ENCODE results near the gene ZNF333. TPM values are rescaled to one million over a fixed set of nuclear protein-coding genes. Genes with fewer than 3 reads are reported as not detected.

ZNF333 gene
- total and polyA plus RNA-seq, 7 experiments from 2014 or later, result 9.1 to 56.3 (median 22.4) TPM

GRCh38 chr19:14733574-14733973, 43.7 kb downstream of the ZNF333 start:
- H3K4me3 ChIP-seq (ENCODE audit: low read length), result no peak overlapping the region
- peaks cover 6 to 33% (median 21%) of the 10 kb centered on the region in 11 donors for H3K9me3 Mint-ChIP-seq
- no peak overlapping the region for H3K4me3 Mint-ChIP-seq
- H3K36me3 Mint-ChIP-seq, result peaks cover 0 to 18% (median 6%) of the 10 kb centered on the region in 5 donors
- no peak overlapping the region for H3K27ac Mint-ChIP-seq
- H3K9me3 ChIP-seq (ENCODE audit: control insufficient read depth in 2 of 3, low read length in 3 of 3), result peaks cover 0 to 15% (median 0%) of the 10 kb centered on the region in 3 experiments
- ChIA-PET CTCF (interaction anchor here (0.6 kb wide), 1 partner anchor 17 kb away, joined by 3 read pairs; no protein-coding TSS in a partner anchor), POLR2A (no interaction called here)
- no peak overlapping the region for H3K27ac ChIP-seq (ENCODE audit: low read depth, low read length)
- no peaks in the 10 kb centered on the region for H3K4me1 ChIP-seq (ENCODE audit: control insufficient read depth in 2 of 2, insufficient read depth in 2 of 2, low read length in 2 of 2)
- peaks cover 0 to 15% (median 6%) of the 10 kb centered on the region in 5 donors for H3K27me3 Mint-ChIP-seq
- DNase-seq (no peak), ATAC-seq (no peak)
- H3K4me1 Mint-ChIP-seq, result no peaks in the 10 kb centered on the region
- no peaks in the 10 kb centered on the region for H3K36me3 ChIP-seq (ENCODE audit: control insufficient read depth in 2 of 3, insufficient read depth in 3 of 3, low read length in 3 of 3)
- intact Hi-C loops (cut with micrococcal nuclease), result no loop called here
- H3K27me3 ChIP-seq (ENCODE audit: control insufficient read depth in 2 of 2, insufficient read depth in 2 of 2, low read length in 2 of 2), result no peaks in the 10 kb centered on the region

GRCh38 chr19:14735915-14736314, 46.1 kb downstream of the ZNF333 start:
- H3K36me3 ChIP-seq (ENCODE audit: control insufficient read depth in 2 of 3, insufficient read depth in 3 of 3, low read length in 3 of 3), result no peaks in the 10 kb centered on the region
- Mint-ChIP-seq H3K36me3 (peaks cover 0 to 9% (median 3%) of the 10 kb centered on the region in 5 donors), H3K27ac (no peak overlapping the region), H3K27me3 (peaks cover 0 to 10% (median 6%) of the 10 kb centered on the region in 5 donors), H3K4me1 (no peaks in the 10 kb centered on the region), H3K9me3 (peaks cover 0 to 15% (median 4%) of the 10 kb centered on the region in 11 donors), H3K4me3 (no peak overlapping the region)
- ChIA-PET POLR2A (no interaction called here), CTCF (no interaction called here)
- DNase-seq, result no peak
- intact Hi-C loops (cut with micrococcal nuclease), result no loop called here
- no peak overlapping the region for H3K27ac ChIP-seq (ENCODE audit: low read depth, low read length)
- H3K27me3 ChIP-seq (ENCODE audit: control insufficient read depth in 2 of 2, insufficient read depth in 2 of 2, low read length in 2 of 2), result no peaks in the 10 kb centered on the region
- peaks cover 0 to 2% (median 0%) of the 10 kb centered on the region in 3 experiments for H3K9me3 ChIP-seq (ENCODE audit: control insufficient read depth in 2 of 3, low read length in 3 of 3)
- ATAC-seq, result no peak
- no peak overlapping the region for H3K4me3 ChIP-seq (ENCODE audit: low read length)
- H3K4me1 ChIP-seq (ENCODE audit: control insufficient read depth in 2 of 2, insufficient read depth in 2 of 2, low read length in 2 of 2), result no peaks in the 10 kb centered on the region

DNA sequence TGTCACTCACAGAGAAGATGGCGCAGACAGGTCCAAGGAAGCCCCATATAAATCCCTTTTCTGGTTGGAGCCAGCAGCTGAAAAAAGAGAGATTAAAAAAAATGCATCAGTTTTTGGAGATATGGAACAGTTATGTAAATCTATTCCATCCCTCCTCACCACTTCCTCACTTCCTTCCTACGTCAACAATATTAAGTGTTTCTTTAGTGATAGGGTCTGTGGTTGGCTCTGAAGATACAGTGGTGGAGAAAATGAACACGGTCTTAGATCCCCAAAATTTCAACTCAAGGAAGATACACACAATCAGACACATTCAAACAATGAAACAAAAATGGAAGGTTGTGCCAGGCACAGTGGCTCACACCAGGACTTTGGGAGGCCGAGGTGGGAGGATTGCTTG, 57.0 kb downstream of the ZNF333 start:
- H3K4me3 ChIP-seq (ENCODE audit: low read length), result no peak overlapping the region
- Mint-ChIP-seq H3K9me3 (peaks cover 0 to 5% (median 0%) of the 10 kb centered on the region in 11 donors), H3K36me3 (peaks cover 0 to 6% (median 0%) of the 10 kb centered on the region in 5 donors), H3K27me3 (no peaks in the 10 kb centered on the region), H3K4me1 (peaks cover 0 to 2% (median 0%) of the 10 kb centered on the region in 7 donors), H3K4me3 (no peak overlapping the region), H3K27ac (no peak overlapping the region)
- DNase-seq (no peak), ATAC-seq (no peak)
- no peaks in the 10 kb centered on the region for H3K4me1 ChIP-seq (ENCODE audit: control insufficient read depth in 2 of 2, insufficient read depth in 2 of 2, low read length in 2 of 2)
- H3K9me3 ChIP-seq (ENCODE audit: control insufficient read depth in 2 of 3, low read length in 3 of 3), result no peaks in the 10 kb centered on the region
- no peak overlapping the region for H3K27ac ChIP-seq (ENCODE audit: low read depth, low read length)
- H3K36me3 ChIP-seq (ENCODE audit: control insufficient read depth in 2 of 3, insufficient read depth in 3 of 3, low read length in 3 of 3), result no peaks in the 10 kb centered on the region
- CTCF ChIA-PET, result no interaction called here
- POLR2A ChIA-PET, result no interaction called here
- no peaks in the 10 kb centered on the region for H3K27me3 ChIP-seq (ENCODE audit: control insufficient read depth in 2 of 2, insufficient read depth in 2 of 2, low read length in 2 of 2)
- intact Hi-C loops (cut with micrococcal nuclease), result no loop called here

DNA sequence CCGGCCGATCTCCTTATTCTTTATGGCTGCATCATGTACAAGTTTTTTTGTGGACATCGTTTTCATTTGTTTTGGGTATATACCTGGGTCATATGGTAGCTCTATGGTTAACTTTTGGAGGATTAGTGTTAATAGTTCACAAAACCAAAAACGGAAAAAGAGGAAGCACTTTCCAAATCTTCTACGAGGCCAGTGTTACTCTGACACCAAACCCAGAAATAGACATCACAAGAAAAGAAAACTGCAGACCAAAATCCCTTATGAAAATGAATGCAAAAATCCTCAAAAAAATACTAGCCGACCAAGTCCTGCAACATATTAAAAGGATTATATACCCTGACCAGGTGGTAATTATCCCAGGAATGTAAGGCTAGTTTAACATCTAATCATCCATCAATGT, 58.8 kb downstream of the ZNF333 start:
- ChIA-PET CTCF (no interaction called here), POLR2A (no interaction called here)
- H3K36me3 ChIP-seq (ENCODE audit: control insufficient read depth in 2 of 3, insufficient read depth in 3 of 3, low read length in 3 of 3), result no peaks in the 10 kb centered on the region
- ATAC-seq (no peak), DNase-seq (no peak)
- Mint-ChIP-seq H3K27ac (no peak overlapping the region), H3K9me3 (peaks cover 0 to 5% (median 0%) of the 10 kb centered on the region in 11 donors), H3K27me3 (no peaks in the 10 kb centered on the region), H3K4me1 (peaks cover 0 to 2% (median 0%) of the 10 kb centered on the region in 7 donors), H3K36me3 (peaks cover 0 to 6% (median 0%) of the 10 kb centered on the region in 5 donors), H3K4me3 (no peak overlapping the region)
- no peaks in the 10 kb centered on the region for H3K27me3 ChIP-seq (ENCODE audit: control insufficient read depth in 2 of 2, insufficient read depth in 2 of 2, low read length in 2 of 2)
- no peaks in the 10 kb centered on the region for H3K9me3 ChIP-seq (ENCODE audit: control insufficient read depth in 2 of 3, low read length in 3 of 3)
- no peak overlapping the region for H3K27ac ChIP-seq (ENCODE audit: low read depth, low read length)
- intact Hi-C loops (cut with micrococcal nuclease), result no loop called here
- no peak overlapping the region for H3K4me3 ChIP-seq (ENCODE audit: low read length)
- H3K4me1 ChIP-seq (ENCODE audit: control insufficient read depth in 2 of 2, insufficient read depth in 2 of 2, low read length in 2 of 2), result no peaks in the 10 kb centered on the region

- no peaks in the 10 kb centered on the region for H3K4me1 Mint-ChIP-seq
- ATAC-seq (no peak), DNase-seq (no peak)
- no peaks in the 10 kb centered on the region for H3K36me3 ChIP-seq (ENCODE audit: control insufficient read depth in 2 of 3, insufficient read depth in 3 of 3, low read length in 3 of 3)
- POLR2A ChIA-PET, result no interaction called here
- no peaks in the 10 kb centered on the region for H3K27me3 ChIP-seq (ENCODE audit: control insufficient read depth in 2 of 2, insufficient read depth in 2 of 2, low read length in 2 of 2)
- CTCF ChIA-PET, result interaction anchor here (0.7 kb wide), 1 partner anchor 184 kb away, joined by 3 read pairs; no protein-coding TSS in a partner anchor
- H3K4me3 ChIP-seq (ENCODE audit: low read length), result no peak overlapping the region
- no peaks in the 10 kb centered on the region for H3K9me3 ChIP-seq (ENCODE audit: control insufficient read depth in 2 of 3, low read length in 3 of 3)
- H3K36me3 Mint-ChIP-seq, result no peaks in the 10 kb centered on the region
- intact Hi-C loops (cut with micrococcal nuclease), result no loop called here
- no peak overlapping the region for H3K27ac ChIP-seq (ENCODE audit: low read depth, low read length)
- H3K27me3 Mint-ChIP-seq, result peaks cover 0 to 23% (median 13%) of the 10 kb centered on the region in 5 donors
- no peaks in the 10 kb centered on the region for H3K4me1 ChIP-seq (ENCODE audit: control insufficient read depth in 2 of 2, insufficient read depth in 2 of 2, low read length in 2 of 2)
- no peak overlapping the region for H3K27ac Mint-ChIP-seq
- peaks cover 0 to 12% (median 3%) of the 10 kb centered on the region in 11 donors for H3K9me3 Mint-ChIP-seq
- no peak overlapping the region for H3K4me3 Mint-ChIP-seq
Measured at GRCh38 chr19:14758816-14759215, 69.0 kb downstream of the ZNF333 start.

- no peak overlapping the region for H3K4me3 ChIP-seq (ENCODE audit: low read length)
- DNase-seq (no peak), ATAC-seq (no peak)
- intact Hi-C loops (cut with micrococcal nuclease), result no loop called here
- Mint-ChIP-seq H3K27ac (no peak overlapping the region), H3K36me3 (peaks cover 0 to 3% (median 0%) of the 10 kb centered on the region in 5 donors), H3K4me3 (no peak overlapping the region), H3K4me1 (no peaks in the 10 kb centered on the region), H3K9me3 (peaks cover 0 to 12% (median 4%) of the 10 kb centered on the region in 11 donors), H3K27me3 (peaks cover 0 to 37% (median 22%) of the 10 kb centered on the region in 5 donors)
- no peaks in the 10 kb centered on the region for H3K36me3 ChIP-seq (ENCODE audit: control insufficient read depth in 2 of 3, insufficient read depth in 3 of 3, low read length in 3 of 3)
- POLR2A ChIA-PET, result no interaction called here
- H3K4me1 ChIP-seq (ENCODE audit: control insufficient read depth in 2 of 2, insufficient read depth in 2 of 2, low read length in 2 of 2), result no peaks in the 10 kb centered on the region
- CTCF ChIA-PET, result interaction anchor here (0.7 kb wide), 1 partner anchor 130 kb away, joined by 3 read pairs; no protein-coding TSS in a partner anchor
- no peaks in the 10 kb centered on the region for H3K27me3 ChIP-seq (ENCODE audit: control insufficient read depth in 2 of 2, insufficient read depth in 2 of 2, low read length in 2 of 2)
- H3K9me3 ChIP-seq (ENCODE audit: control insufficient read depth in 2 of 3, low read length in 3 of 3), result no peaks in the 10 kb centered on the region
- H3K27ac ChIP-seq (ENCODE audit: low read depth, low read length), result no peak overlapping the region
Measured at GRCh38 chr19:14761607-14762006, 71.8 kb downstream of the ZNF333 start.

DNA sequence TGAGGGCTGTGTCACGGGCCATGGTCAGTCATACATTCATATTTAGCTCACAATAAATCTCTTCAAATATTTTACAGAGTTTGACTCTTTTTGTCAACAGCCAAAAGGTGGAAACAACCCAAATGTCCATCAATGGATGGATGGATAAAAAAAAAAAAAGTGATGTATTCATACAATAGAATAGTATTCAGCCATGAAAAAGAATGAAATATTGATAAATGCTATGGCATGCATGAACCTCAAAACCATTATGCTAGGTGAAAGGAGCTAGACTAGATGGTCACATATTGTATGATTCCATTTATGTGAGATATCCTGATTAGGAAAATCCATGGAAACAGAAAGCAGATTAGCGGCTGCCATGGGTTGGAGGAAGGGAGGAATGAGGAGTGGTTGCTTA, 72.3 kb downstream of the ZNF333 start:
- Mint-ChIP-seq H3K27ac (no peak overlapping the region), H3K9me3 (peaks cover 0 to 12% (median 4%) of the 10 kb centered on the region in 11 donors), H3K27me3 (peaks cover 0 to 37% (median 22%) of the 10 kb centered on the region in 5 donors), H3K36me3 (peaks cover 0 to 3% (median 0%) of the 10 kb centered on the region in 5 donors), H3K4me3 (no peak overlapping the region), H3K4me1 (no peaks in the 10 kb centered on the region)
- H3K36me3 ChIP-seq (ENCODE audit: control insufficient read depth in 2 of 3, insufficient read depth in 3 of 3, low read length in 3 of 3), result no peaks in the 10 kb centered on the region
- H3K9me3 ChIP-seq (ENCODE audit: control insufficient read depth in 2 of 3, low read length in 3 of 3), result no peaks in the 10 kb centered on the region
- DNase-seq, result no peak
- no peak overlapping the region for H3K27ac ChIP-seq (ENCODE audit: low read depth, low read length)
- CTCF ChIA-PET, result interaction anchor here (0.7 kb wide), 1 partner anchor 129 kb away, joined by 3 read pairs; no protein-coding TSS in a partner anchor
- ATAC-seq, result no peak
- POLR2A ChIA-PET, result interaction anchor here (0.5 kb wide), 1 partner anchor 23 kb away, joined by 3 read pairs; no protein-coding TSS in a partner anchor
- intact Hi-C loops (cut with micrococcal nuclease), result no loop called here
- no peak overlapping the region for H3K4me3 ChIP-seq (ENCODE audit: low read length)
- H3K27me3 ChIP-seq (ENCODE audit: control insufficient read depth in 2 of 2, insufficient read depth in 2 of 2, low read length in 2 of 2), result no peaks in the 10 kb centered on the region
- H3K4me1 ChIP-seq (ENCODE audit: control insufficient read depth in 2 of 2, insufficient read depth in 2 of 2, low read length in 2 of 2), result no peaks in the 10 kb centered on the region

Data from naive thymus-derived CD4-positive, alpha-beta T cell (primary cell).